A673 (cell line): ENCODE measurements around the gene SDR42E1.

Experiments used
- CTCF ChIP-seq: fragments of 300-800, 200-600 bp; sonication (generic); conservative IDR thresholded peaks from 2 replicates; pipeline ENCODE4 v1.5.1; 2017; ENCODE audit warnings: low read depth, mild to moderate bottlenecking, antibody characterized with exemption, low read length, moderate library complexity, mixed read lengths
- EZH2 ChIP-seq: fragments of 200-600 bp; sonication (generic); IDR thresholded peaks from 2 replicates; pipeline ENCODE4 v1.6.1; 2017; ENCODE audit warnings: borderline replicate concordance, low read depth, mild to moderate bottlenecking, mixed read lengths, antibody characterized with exemption, low read length; ENCODE audit not compliant: poor library complexity, severe bottlenecking

GRCh38 chr16:82024883-82025282 is 13.6 kb upstream of the SDR42E1 start:
- TF ChIP-seq CTCF (no peak), EZH2 (no peak)
